H9 (cell line): ENCODE measurements around the gene GPRIN1. TPM values are rescaled to one million over a fixed set of nuclear protein-coding genes. Genes with fewer than 3 reads are reported as not detected.

Source experiments
- DNase-seq: peaks from one replicate; pipeline ENCODE4 v3.0.0-alpha.2; 2017
- H2AFZ ChIP-seq: one replicate; pipeline ENCODE4 v1.6.1; 2013; ENCODE audit warnings: mild to moderate bottlenecking, low read length, control low read depth, moderate library complexity
- H2AK5ac ChIP-seq: 2 replicates; pipeline ENCODE4 v1.6.1; 2013; ENCODE audit warnings: low read length, control low read depth, mixed read lengths; ENCODE audit not compliant: insufficient read length
- H2BK120ac ChIP-seq: one replicate; pipeline ENCODE4 v1.6.1; 2013; ENCODE audit warnings: low read depth, mild to moderate bottlenecking, low read length, control low read depth, inconsistent platforms; ENCODE audit not compliant: poor library complexity, severe bottlenecking
- H2BK12ac ChIP-seq: 2 replicates; pipeline ENCODE4 v1.6.1; 2013; ENCODE audit warnings: low read length, control low read depth, mixed read lengths, low read depth; ENCODE audit not compliant: insufficient read length
- H2BK15ac ChIP-seq: 2 replicates; pipeline ENCODE4 v1.6.1; 2013; ENCODE audit warnings: low read depth, low read length, control low read depth
- H2BK20ac ChIP-seq: one replicate; pipeline ENCODE4 v1.6.1; 2013; ENCODE audit warnings: low read depth, mild to moderate bottlenecking, low read length, control low read depth, inconsistent platforms; ENCODE audit not compliant: poor library complexity, severe bottlenecking
- H2BK5ac ChIP-seq: 2 replicates; pipeline ENCODE4 v1.6.1; 2013; ENCODE audit warnings: low read length, control low read depth, mixed read lengths; ENCODE audit not compliant: insufficient read length
- H3K14ac ChIP-seq: 2 replicates; pipeline ENCODE4 v1.6.1; 2013; ENCODE audit warnings: low read length, control low read depth; ENCODE audit not compliant: insufficient read depth
- H3K18ac ChIP-seq: 2 replicates; pipeline ENCODE4 v1.6.1; 2013; ENCODE audit warnings: low read depth, mild to moderate bottlenecking, mixed read lengths, low read length, control low read depth; ENCODE audit not compliant: insufficient read length
- H3K23ac ChIP-seq: 2 replicates; pipeline ENCODE4 v1.6.1; 2013; ENCODE audit warnings: low read length, control low read depth, mixed read lengths, low read depth; ENCODE audit not compliant: insufficient read length
- H3K23me2 ChIP-seq: 2 replicates; pipeline ENCODE4 v1.6.1; 2013; ENCODE audit warnings: low read depth, mild to moderate bottlenecking, mixed read lengths, low read length, control low read depth; ENCODE audit not compliant: insufficient read length, poor library complexity, severe bottlenecking
- H3K27ac ChIP-seq: 2 replicates; pipeline ENCODE4 v1.5.1; 2013; ENCODE audit warnings: low read length, control low read depth, mixed read lengths, low read depth; ENCODE audit not compliant: insufficient read length
- H3K27me3 ChIP-seq: 2 replicates; pipeline ENCODE4 v1.6.1; 2013; ENCODE audit warnings: low read length, control low read depth, inconsistent platforms; ENCODE audit not compliant: insufficient read depth
- H3K4ac ChIP-seq: 2 replicates; pipeline ENCODE4 v1.6.1; 2013; ENCODE audit warnings: low read depth, mild to moderate bottlenecking, control low read depth, inconsistent platforms, low read length, moderate library complexity
- H3K4me1 ChIP-seq: 2 replicates; pipeline ENCODE4 v1.6.1; 2013; ENCODE audit warnings: low read length, control low read depth, inconsistent platforms; ENCODE audit not compliant: insufficient read depth
- H3K4me2 ChIP-seq: 2 replicates; pipeline ENCODE4 v1.6.1; 2013; ENCODE audit warnings: low read length, control low read depth, mixed read lengths; ENCODE audit not compliant: insufficient read length, insufficient read depth
- H3K56ac ChIP-seq: 2 replicates; pipeline ENCODE4 v1.6.1; 2013; ENCODE audit warnings: low read depth, mild to moderate bottlenecking, mixed read lengths, low read length, control low read depth; ENCODE audit not compliant: insufficient read length
- H3K79me1 ChIP-seq: 2 replicates; pipeline ENCODE4 v1.6.1; 2013; ENCODE audit warnings: low read depth, mild to moderate bottlenecking, moderate library complexity, low read length, control low read depth, inconsistent platforms; ENCODE audit not compliant: insufficient read depth, poor library complexity, severe bottlenecking
- H3K79me2 ChIP-seq: 2 replicates; pipeline ENCODE4 v1.6.1; 2013; ENCODE audit warnings: low read length, control low read depth, inconsistent platforms; ENCODE audit not compliant: insufficient read depth
- H3K9ac ChIP-seq: 2 replicates; pipeline ENCODE4 v1.6.1; 2013; ENCODE audit warnings: low read length, control low read depth, mixed read lengths; ENCODE audit not compliant: insufficient read length; ENCODE audit errors: extremely low read depth
- H3K9me3 ChIP-seq: one replicate; pipeline ENCODE4 v1.6.1; 2013; ENCODE audit warnings: low read depth, low read length, inconsistent platforms; ENCODE audit not compliant: control insufficient read depth
- H3T11ph ChIP-seq: one replicate; pipeline ENCODE4 v1.6.1; 2013; ENCODE audit warnings: mild to moderate bottlenecking, low read length, control low read depth, inconsistent platforms
- H4K20me1 ChIP-seq: one replicate; pipeline ENCODE4 v1.6.1; 2013; ENCODE audit not compliant: control insufficient read depth, insufficient read length, insufficient read depth
- H4K5ac ChIP-seq: 2 replicates; pipeline ENCODE4 v1.6.1; 2013; ENCODE audit warnings: low read depth, mild to moderate bottlenecking, mixed read lengths, low read length, control low read depth; ENCODE audit not compliant: insufficient read length
- H4K8ac ChIP-seq: replicated peaks from 2 replicates; pipeline ENCODE4 v1.6.1; 2013; ENCODE audit warnings: low read length, control low read depth, mixed read lengths, low read depth; ENCODE audit not compliant: insufficient read length
- H4K91ac ChIP-seq: 2 replicates; pipeline ENCODE4 v1.6.1; 2013; ENCODE audit warnings: low read depth, mild to moderate bottlenecking, moderate library complexity, mixed read lengths, low read length, control low read depth; ENCODE audit not compliant: insufficient read length
- H3K27ac Mint-ChIP-seq, 3 experiments: 2 replicates in 2 of 3; 3 replicates in 1 of 3; pipeline ENCODE4 v1.8.0; 2020 to 2021; ENCODE audit warnings: mixed read lengths in 3 of 3, mild to moderate bottlenecking in 1 of 3, moderate library complexity in 1 of 3
- H3K27me3 Mint-ChIP-seq: 2 replicates; pipeline ENCODE4 v1.8.0; 2021; ENCODE audit warnings: low read depth, mild to moderate bottlenecking, moderate library complexity, mixed read lengths
- H3K36me3 Mint-ChIP-seq, 3 experiments: 2 replicates in 2 of 3; 3 replicates in 1 of 3; pipeline ENCODE4 v1.8.0; 2020 to 2021; ENCODE audit warnings: low read depth in 3 of 3, mixed read lengths in 3 of 3; ENCODE audit not compliant: insufficient read depth in 1 of 3
- H3K4me1 Mint-ChIP-seq, 2 experiments: 2 replicates each; pipeline ENCODE4 v1.8.0; 2020; ENCODE audit warnings: mixed read lengths in 2 of 2
- H3K4me3 Mint-ChIP-seq, 2 experiments: 2 replicates in 1 of 2; 3 replicates in 1 of 2; pipeline ENCODE4 v1.8.0; 2020 to 2021; ENCODE audit warnings: mild to moderate bottlenecking in 2 of 2, mixed read lengths in 2 of 2, moderate library complexity in 1 of 2
- H3K9me3 Mint-ChIP-seq, 2 experiments: 2 replicates in 1 of 2; 3 replicates in 1 of 2; pipeline ENCODE4 v1.8.0; 2020; ENCODE audit warnings: mild to moderate bottlenecking in 2 of 2, mixed read lengths in 2 of 2, moderate library complexity in 1 of 2
- CTCF ChIP-seq: fragments of 200-600 bp; sonication (generic); conservative IDR thresholded peaks from 3 replicates; pipeline ENCODE4 v1.8.0; 2021; ENCODE audit warnings: antibody characterized with exemption, mild to moderate bottlenecking
- WGBS: extraction: QIAGEN DNeasy Blood & Tissue Kit; methylation state at CpG from one replicate; pipeline ENCODE4 v1.1.7; 2013; ENCODE audit warnings: missing lambda C conversion rate, low lambda C conversion rate, mixed read lengths; ENCODE audit not compliant: insufficient read length; ENCODE audit errors: extremely low coverage; 5-methylcytosine and 5-hydroxymethylcytosine counted together
- total RNA-seq: library from RNA; stranded (reverse); gene quantifications from 2 replicates; pipeline ENCODE4 v1.2.1, GENCODE V29; 2021

GPRIN1 gene
- total RNA-seq, 1 experiment from 2014 or later: 10.8 TPM

- H2BK20ac ChIP-seq: no peak overlapping the region
- Mint-ChIP-seq H3K4me1 (peaks cover 11 to 32% of the 10 kb centered on the region in 2 experiments), H3K27ac (no peak overlapping the region), H3K36me3 (no peaks in the 10 kb centered on the region; a peak in 1 of 7 replicates), H3K9me3 (no peaks in the 10 kb centered on the region; a peak in 1 of 5 replicates), H3K27me3 (peaks cover 76% of the 10 kb centered on the region), H3K4me3 (no peak overlapping the region; a peak in 1 of 5 replicates)
- no CpG with 5 or more reads among the region's 5 CpGs for WGBS
- H2BK120ac ChIP-seq: no peak overlapping the region
- no peaks in the 10 kb centered on the region for H3K79me2 ChIP-seq
- no peak overlapping the region for H3K23ac ChIP-seq
- H3K27me3 ChIP-seq: peaks cover 6% of the 10 kb centered on the region; the same call in 1 of the 2 replicates
- H3K4ac ChIP-seq: no peak overlapping the region
- no peak for TF ChIP-seq CTCF
- H3T11ph ChIP-seq: no peak overlapping the region
- H3K18ac ChIP-seq: no peak overlapping the region
- H4K20me1 ChIP-seq: no peaks in the 10 kb centered on the region
- no peak overlapping the region for H2BK15ac ChIP-seq
- H3K4me1 ChIP-seq: no peaks in the 10 kb centered on the region
- no peak for DNase-seq
- H2BK12ac ChIP-seq: no peak overlapping the region
- H2AK5ac ChIP-seq: no peak overlapping the region
- H3K14ac ChIP-seq: no peak overlapping the region
- no peaks in the 10 kb centered on the region for H3K79me1 ChIP-seq
- no peak overlapping the region for H4K5ac ChIP-seq
- peaks cover 8% of the 10 kb centered on the region for H3K23me2 ChIP-seq
- no peak overlapping the region for H2AFZ ChIP-seq
- no peak overlapping the region for H3K56ac ChIP-seq
- no peaks in the 10 kb centered on the region for H3K9me3 ChIP-seq
- no peak overlapping the region for H4K91ac ChIP-seq
- H3K4me2 ChIP-seq: no peak overlapping the region
- H3K27ac ChIP-seq: no peak overlapping the region
- no peak overlapping the region for H2BK5ac ChIP-seq
- H4K8ac ChIP-seq: no peak overlapping the region
- no peak overlapping the region for H3K9ac ChIP-seq
Measured at GRCh38 chr5:176627582-176627981, 17.6 kb upstream of the GPRIN1 start.
